OCI-LY1 (cell line): ENCODE data around the gene KEL.

Experiments
- CTCF ChIP-seq: fragments of 200-600 bp; sonication (generic), shearing (Covaris generic); IDR thresholded peaks from 2 replicates; pipeline ENCODE4 v1.5.1; 2017; ENCODE audit warnings: mild to moderate bottlenecking, antibody characterized with exemption, low read length, moderate library complexity, mixed read lengths
- EZH2 ChIP-seq: fragments of 200-600 bp; sonication (generic), shearing (Covaris generic); IDR thresholded peaks from 2 replicates; pipeline ENCODE4 v1.8.0; 2017; ENCODE audit warnings: borderline replicate concordance, mixed run types, mild to moderate bottlenecking, antibody characterized with exemption, low read length, moderate library complexity, mixed read lengths

- TF ChIP-seq CTCF (no peak), EZH2 (no peak)
Measured at GRCh38 chr7:142894985-142895593, 67.1 kb downstream of the KEL start.
